Measurements from ENCODE around the gene NAGS. TPM values are rescaled to one million over a fixed set of nuclear protein-coding genes. Genes with fewer than 3 reads are reported as not detected.
"Not testable (repeated sequence)": the region's sequence is repeated elsewhere in the genome, so short reads cannot be mapped to it uniquely, and the experiment has no call there.

Gene NAGS
- total and polyA plus RNA-seq, 2 donors from 2014 or later: 3.5 to 8.7 TPM

- intact Hi-C loops (cut with DNase I): no loop called here
- DNase-seq (no peak), FAIRE-seq (no peak)
- TF ChIP-seq, protein P1, sequence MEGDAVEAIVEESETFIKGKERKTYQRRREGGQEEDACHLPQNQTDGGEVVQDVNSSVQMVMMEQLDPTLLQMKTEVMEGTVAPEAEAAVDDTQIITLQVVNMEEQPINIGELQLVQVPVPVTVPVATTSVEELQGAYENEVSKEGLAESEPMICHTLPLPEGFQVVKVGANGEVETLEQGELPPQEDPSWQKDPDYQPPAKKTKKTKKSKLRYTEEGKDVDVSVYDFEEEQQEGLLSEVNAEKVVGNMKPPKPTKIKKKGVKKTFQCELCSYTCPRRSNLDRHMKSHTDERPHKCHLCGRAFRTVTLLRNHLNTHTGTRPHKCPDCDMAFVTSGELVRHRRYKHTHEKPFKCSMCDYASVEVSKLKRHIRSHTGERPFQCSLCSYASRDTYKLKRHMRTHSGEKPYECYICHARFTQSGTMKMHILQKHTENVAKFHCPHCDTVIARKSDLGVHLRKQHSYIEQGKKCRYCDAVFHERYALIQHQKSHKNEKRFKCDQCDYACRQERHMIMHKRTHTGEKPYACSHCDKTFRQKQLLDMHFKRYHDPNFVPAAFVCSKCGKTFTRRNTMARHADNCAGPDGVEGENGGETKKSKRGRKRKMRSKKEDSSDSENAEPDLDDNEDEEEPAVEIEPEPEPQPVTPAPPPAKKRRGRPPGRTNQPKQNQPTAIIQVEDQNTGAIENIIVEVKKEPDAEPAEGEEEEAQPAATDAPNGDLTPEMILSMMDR (IDR thresholded peaks at IDR 0.05; ENCODE audit: borderline replicate concordance, extremely low read depth, insufficient read depth): no peak
- Histone ChIP-seq H3K9ac (ENCODE audit: low read length in 3 of 3) (no peak overlapping the region), H3K4me1 (ENCODE audit: control insufficient read depth in 2 of 3, insufficient read depth in 2 of 3, low read depth in 1 of 3, low read length in 3 of 3) (no peaks in the 10 kb centered on the region), H3K9me3 (ENCODE audit: control insufficient read depth in 2 of 3, insufficient read depth in 1 of 3, low read length in 3 of 3) (no peaks in the 10 kb centered on the region), H3K4me3 (ENCODE audit: low read length in 3 of 3) (no peak overlapping the region), H3K36me3 (ENCODE audit: control insufficient read depth in 2 of 3, insufficient read depth in 3 of 3, low read length in 3 of 3) (no peaks in the 10 kb centered on the region), H3K27me3 (ENCODE audit: control insufficient read depth, insufficient read depth, low read length) (no peaks in the 10 kb centered on the region), H3K27ac (ENCODE audit: low read depth in 2 of 2, low read length in 2 of 2) (no peak overlapping the region)
Measured at GRCh38 chr17:43970366-43970765, 34.1 kb upstream of the NAGS start.

- DNase-seq; H3K4me3 ChIP-seq (ENCODE audit: low read length in 3 of 3); H3K9me3 ChIP-seq (ENCODE audit: control insufficient read depth in 2 of 3, insufficient read depth in 1 of 3, low read length in 3 of 3); intact Hi-C loops (cut with DNase I); FAIRE-seq; H3K27me3 ChIP-seq (ENCODE audit: control insufficient read depth, insufficient read depth, low read length); H3K9ac ChIP-seq (ENCODE audit: low read length in 3 of 3); H3K27ac ChIP-seq (ENCODE audit: low read depth in 2 of 2, low read length in 2 of 2); H3K36me3 ChIP-seq (ENCODE audit: control insufficient read depth in 2 of 3, insufficient read depth in 3 of 3, low read length in 3 of 3); H3K4me1 ChIP-seq (ENCODE audit: control insufficient read depth in 2 of 3, insufficient read depth in 2 of 3, low read depth in 1 of 3, low read length in 3 of 3): not testable (repeated sequence)
Measured at GRCh38 chr17:43971436-43971835, 33.0 kb upstream of the NAGS start.

- H3K9ac ChIP-seq (ENCODE audit: low read length in 3 of 3); H3K27ac ChIP-seq (ENCODE audit: low read depth in 2 of 2, low read length in 2 of 2); H3K9me3 ChIP-seq (ENCODE audit: control insufficient read depth in 2 of 3, insufficient read depth in 1 of 3, low read length in 3 of 3); intact Hi-C loops (cut with DNase I); H3K36me3 ChIP-seq (ENCODE audit: control insufficient read depth in 2 of 3, insufficient read depth in 3 of 3, low read length in 3 of 3); H3K4me1 ChIP-seq (ENCODE audit: control insufficient read depth in 2 of 3, insufficient read depth in 2 of 3, low read depth in 1 of 3, low read length in 3 of 3); H3K27me3 ChIP-seq (ENCODE audit: control insufficient read depth, insufficient read depth, low read length); FAIRE-seq; H3K4me3 ChIP-seq (ENCODE audit: low read length in 3 of 3): not testable (repeated sequence)
- peak in 1 of 5 donors; percentile 32 for DNase-seq
Measured at GRCh38 chr17:43972444-43973212, 31.8 kb upstream of the NAGS start.

GRCh38 chr17:43974382-43975266, 29.8 kb upstream of the NAGS start:
- Histone ChIP-seq H3K36me3 (ENCODE audit: control insufficient read depth in 2 of 3, insufficient read depth in 3 of 3, low read length in 3 of 3) (no peaks in the 10 kb centered on the region), H3K4me1 (ENCODE audit: control insufficient read depth in 2 of 3, insufficient read depth in 2 of 3, low read depth in 1 of 3, low read length in 3 of 3) (no peaks in the 10 kb centered on the region), H3K9me3 (ENCODE audit: control insufficient read depth in 2 of 3, insufficient read depth in 1 of 3, low read length in 3 of 3) (no peaks in the 10 kb centered on the region), H3K9ac (ENCODE audit: low read length in 3 of 3) (no peak overlapping the region), H3K4me3 (ENCODE audit: low read length in 3 of 3) (no peak overlapping the region), H3K27me3 (ENCODE audit: control insufficient read depth, insufficient read depth, low read length) (no peaks in the 10 kb centered on the region), H3K27ac (ENCODE audit: low read depth in 2 of 2, low read length in 2 of 2) (no peak overlapping the region)
- FAIRE-seq: no peak
- intact Hi-C loops (cut with DNase I): no loop called here
- TF ChIP-seq, protein P1 (IDR thresholded peaks at IDR 0.05; ENCODE audit: borderline replicate concordance, extremely low read depth, insufficient read depth): no peak
- DNase-seq: no peak

Data from kidney (tissue), 14 donors.